Measurements from ENCODE around the gene NRXN3. TPM values are rescaled to one million over a fixed set of nuclear protein-coding genes. Genes with fewer than 3 reads are reported as not detected.

NRXN3 gene
- total RNA-seq, 1 experiment from 2014 or later = not detected

GRCh38 chr14:78469947-78470346, 299.8 kb downstream of the NRXN3 start:
- ChIA-PET RAD21 (ENCODE audit: low non-redundant PET in 1 of 2, low total read pairs in 2 of 2, uncharacterized antibody in 2 of 2, unreplicated experiment in 2 of 2) (no interaction called here), CTCF (no interaction called here), POLR2A (no interaction called here)
- Histone ChIP-seq H2AFZ (ENCODE audit: low read depth, low read length, poor library complexity, severe bottlenecking) (no peak overlapping the region), H3K9me3 (ENCODE audit: control insufficient read depth in 1 of 2, insufficient read depth in 1 of 2, low read depth in 1 of 2, low read length in 2 of 2) (no peaks in the 10 kb centered on the region), H3K4me3 (replicated peaks in 1 of 2; ENCODE audit: low read depth in 1 of 2, low read length in 2 of 2) (no peak overlapping the region), H3K4me1 (ENCODE audit: control insufficient read depth in 1 of 2, insufficient read depth in 2 of 2, low read length in 2 of 2) (no peaks in the 10 kb centered on the region), H3K36me3 (ENCODE audit: control insufficient read depth in 1 of 2, insufficient read depth in 2 of 2, low read length in 2 of 2) (no peaks in the 10 kb centered on the region), H4K20me1 (ENCODE audit: insufficient read depth) (no peaks in the 10 kb centered on the region), H3K27ac (ENCODE audit: low read depth, low read length) (no peak overlapping the region), H3K9me2 (ENCODE audit: insufficient read depth) (no peaks in the 10 kb centered on the region), H3K4me2 (ENCODE audit: low read length) (no peak overlapping the region), H3K27me3 (ENCODE audit: insufficient read depth, low read length) (no peaks in the 10 kb centered on the region), H3K79me2 (ENCODE audit: insufficient read depth, low read length) (no peaks in the 10 kb centered on the region), H3K9ac (ENCODE audit: low read length) (no peak overlapping the region)
- TF ChIP-seq ZFX (IDR thresholded peaks at IDR 0.05) (no peak), MAX (IDR thresholded peaks at IDR 0.05) (no peak), REST (IDR thresholded peaks at IDR 0.05; ENCODE audit: low read depth) (no peak), EZH2phosphoT487 (IDR thresholded peaks at IDR 0.05; ENCODE audit: borderline replicate concordance) (no peak), CBX3 (IDR thresholded peaks at IDR 0.05; ENCODE audit: low read depth) (no peak), TCF7L2 (IDR thresholded peaks at IDR 0.05; ENCODE audit: borderline replicate concordance, extremely low read depth, insufficient read depth, insufficient read length) (no peak), FOSL1 (IDR thresholded peaks at IDR 0.05; ENCODE audit: low read depth) (no peak), POLR2A (IDR thresholded peaks at IDR 0.05; ENCODE audit: borderline replicate concordance, extremely low read depth, insufficient read depth, insufficient read length) (no peak)
- intact Hi-C loops (cut with micrococcal nuclease) = no loop called here
- no TSS peak for BruUV-seq (replicated peaks)
- DNase-seq (ENCODE audit: low read depth, low spot score) (no peak), ATAC-seq (no peak)

All from HCT116 (cell line).